Neural crest cell (in vitro differentiated cells): ENCODE measurements around the gene SRPK2. TPM values are rescaled to one million over a fixed set of nuclear protein-coding genes. Genes with fewer than 3 reads are reported as not detected.

Source experiments
- DNase-seq: peaks from one replicate; pipeline ENCODE4 v3.0.0; 2021; ENCODE audit warnings: low read depth, mixed read lengths, low spot score
- H3K27ac Mint-ChIP-seq: one replicate; pipeline ENCODE4 v1.8.0; 2021; ENCODE audit warnings: mild to moderate bottlenecking, mixed read lengths; ENCODE audit not compliant: unreplicated experiment
- H3K27me3 Mint-ChIP-seq: 2 replicates; pipeline ENCODE4 v1.8.0; 2021; ENCODE audit warnings: low read depth, mild to moderate bottlenecking, mixed read lengths
- H3K36me3 Mint-ChIP-seq: 2 replicates; pipeline ENCODE4 v1.8.0; 2021; ENCODE audit warnings: low read depth, mild to moderate bottlenecking, mixed read lengths
- H3K4me1 Mint-ChIP-seq: 2 replicates; pipeline ENCODE4 v1.8.0; 2021; ENCODE audit warnings: mixed read lengths
- H3K4me3 Mint-ChIP-seq: one replicate; pipeline ENCODE4 v1.8.0; 2021; ENCODE audit warnings: mild to moderate bottlenecking, mixed read lengths
- H3K9me3 Mint-ChIP-seq: 2 replicates; pipeline ENCODE4 v1.8.0; 2021; ENCODE audit warnings: mixed read lengths
- CTCF ChIP-seq: fragments of 200-600 bp; sonication (generic); conservative IDR thresholded peaks from 2 replicates; pipeline ENCODE4 v1.5.0; 2021; ENCODE audit warnings: antibody characterized with exemption, mild to moderate bottlenecking
- total RNA-seq: library from RNA; stranded (reverse); gene quantifications from 2 replicates; pipeline ENCODE4 v1.2.1, GENCODE V29; 2021

Gene SRPK2
- total RNA-seq, 1 donor from 2014 or later: 44.6 TPM

- no peak for TF ChIP-seq CTCF
- H3K4me1 Mint-ChIP-seq: no peaks in the 10 kb centered on the region
- no peaks in the 10 kb centered on the region for H3K9me3 Mint-ChIP-seq
- H3K4me3 Mint-ChIP-seq: no peak overlapping the region
- peaks cover 9% of the 10 kb centered on the region for H3K36me3 Mint-ChIP-seq
- DNase-seq: no peak
- no peaks in the 10 kb centered on the region for H3K27me3 Mint-ChIP-seq
- H3K27ac Mint-ChIP-seq: no peak overlapping the region
Measured at GRCh38 chr7:105088456-105088855, 300.3 kb downstream of the SRPK2 start.

- Mint-ChIP-seq H3K4me1 (no peaks in the 10 kb centered on the region), H3K4me3 (no peak overlapping the region)
Measured at GRCh38 chr7:105087981-105088380, 300.7 kb downstream of the SRPK2 start.

GRCh38 chr7:105086850-105087249 is 301.9 kb downstream of the SRPK2 start:
- no peaks in the 10 kb centered on the region for H3K27me3 Mint-ChIP-seq
- DNase-seq: no peak
- H3K9me3 Mint-ChIP-seq: no peaks in the 10 kb centered on the region
- H3K4me3 Mint-ChIP-seq: no peak overlapping the region
- no peaks in the 10 kb centered on the region for H3K4me1 Mint-ChIP-seq
- H3K27ac Mint-ChIP-seq: no peak overlapping the region
- peaks cover 11% of the 10 kb centered on the region for H3K36me3 Mint-ChIP-seq
- TF ChIP-seq CTCF: no peak

More at GRCh38 chr7:105087981-105088380, 300.7 kb downstream of the SRPK2 start:
- Mint-ChIP-seq H3K9me3 (no peaks in the 10 kb centered on the region), H3K27ac (no peak overlapping the region), H3K36me3 (peaks cover 10% of the 10 kb centered on the region), H3K27me3 (no peaks in the 10 kb centered on the region)
- DNase-seq: no peak
- TF ChIP-seq CTCF: no peak

GRCh38 chr7:105084581-105084980 is 304.1 kb downstream of the SRPK2 start:
- H3K27ac Mint-ChIP-seq: no peak overlapping the region
- no peaks in the 10 kb centered on the region for H3K4me1 Mint-ChIP-seq
- H3K4me3 Mint-ChIP-seq: no peak overlapping the region
- DNase-seq: no peak
- no peaks in the 10 kb centered on the region for H3K27me3 Mint-ChIP-seq
- peaks cover 7% of the 10 kb centered on the region for H3K36me3 Mint-ChIP-seq
- H3K9me3 Mint-ChIP-seq: no peaks in the 10 kb centered on the region
- no peak for TF ChIP-seq CTCF

GRCh38 chr7:105079348-105079747 is 309.4 kb downstream of the SRPK2 start:
- DNase-seq: no peak
- no peaks in the 10 kb centered on the region for H3K27me3 Mint-ChIP-seq
- H3K9me3 Mint-ChIP-seq: no peaks in the 10 kb centered on the region
- H3K4me3 Mint-ChIP-seq: no peak overlapping the region
- TF ChIP-seq CTCF: no peak
- H3K4me1 Mint-ChIP-seq: no peaks in the 10 kb centered on the region
- H3K27ac Mint-ChIP-seq: no peak overlapping the region
- peaks cover 9% of the 10 kb centered on the region for H3K36me3 Mint-ChIP-seq

- no peaks in the 10 kb centered on the region for H3K4me1 Mint-ChIP-seq
- no peaks in the 10 kb centered on the region for H3K9me3 Mint-ChIP-seq
- H3K36me3 Mint-ChIP-seq: peaks cover 8% of the 10 kb centered on the region
- no peak for DNase-seq
- H3K4me3 Mint-ChIP-seq: no peak overlapping the region
- H3K27me3 Mint-ChIP-seq: no peaks in the 10 kb centered on the region
- H3K27ac Mint-ChIP-seq: no peak overlapping the region
- no peak for TF ChIP-seq CTCF
Measured at GRCh38 chr7:105073143-105073542, 315.6 kb downstream of the SRPK2 start.
